Astrocyte (in vitro differentiated cells and primary cell): ENCODE results near the gene MYO1A.

Experiments
- EZH2 ChIP-seq: IDR thresholded peaks from 2 replicates; pipeline ENCODE4 v1.6.1; 2012; ENCODE audit warnings: mild to moderate bottlenecking, low read length, inconsistent platforms; ENCODE audit not compliant: insufficient read depth
- TF ChIP-seq, protein P1 (sequence below): IDR thresholded peaks from 2 replicates; pipeline ENCODE4 v1.5.1; 2011; ENCODE audit warnings: low read depth, mild to moderate bottlenecking, inconsistent platforms, low read length, moderate library complexity; ENCODE audit not compliant: insufficient read depth

DNA sequence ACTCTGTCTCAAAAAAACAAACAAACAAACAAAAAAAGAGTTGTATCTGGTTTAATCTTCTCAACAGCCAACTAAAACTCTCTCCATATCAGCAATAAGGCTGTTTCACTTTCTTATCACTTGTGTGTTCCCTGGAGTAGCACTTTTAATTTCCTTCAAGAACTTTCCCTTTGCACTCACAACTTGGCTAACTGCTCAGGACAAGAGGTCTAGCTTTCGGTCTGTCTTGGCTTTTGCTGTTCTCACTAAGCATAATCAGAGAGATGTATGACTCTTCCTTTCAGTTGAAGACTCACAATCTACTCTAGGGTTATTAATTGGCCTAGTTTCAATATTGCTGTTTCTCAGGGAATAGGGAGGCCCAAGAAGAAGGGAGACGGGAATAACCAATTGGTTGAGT, 16.3 kb upstream of the MYO1A start:
- TF ChIP-seq, protein P1, sequence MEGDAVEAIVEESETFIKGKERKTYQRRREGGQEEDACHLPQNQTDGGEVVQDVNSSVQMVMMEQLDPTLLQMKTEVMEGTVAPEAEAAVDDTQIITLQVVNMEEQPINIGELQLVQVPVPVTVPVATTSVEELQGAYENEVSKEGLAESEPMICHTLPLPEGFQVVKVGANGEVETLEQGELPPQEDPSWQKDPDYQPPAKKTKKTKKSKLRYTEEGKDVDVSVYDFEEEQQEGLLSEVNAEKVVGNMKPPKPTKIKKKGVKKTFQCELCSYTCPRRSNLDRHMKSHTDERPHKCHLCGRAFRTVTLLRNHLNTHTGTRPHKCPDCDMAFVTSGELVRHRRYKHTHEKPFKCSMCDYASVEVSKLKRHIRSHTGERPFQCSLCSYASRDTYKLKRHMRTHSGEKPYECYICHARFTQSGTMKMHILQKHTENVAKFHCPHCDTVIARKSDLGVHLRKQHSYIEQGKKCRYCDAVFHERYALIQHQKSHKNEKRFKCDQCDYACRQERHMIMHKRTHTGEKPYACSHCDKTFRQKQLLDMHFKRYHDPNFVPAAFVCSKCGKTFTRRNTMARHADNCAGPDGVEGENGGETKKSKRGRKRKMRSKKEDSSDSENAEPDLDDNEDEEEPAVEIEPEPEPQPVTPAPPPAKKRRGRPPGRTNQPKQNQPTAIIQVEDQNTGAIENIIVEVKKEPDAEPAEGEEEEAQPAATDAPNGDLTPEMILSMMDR, result no peak
- TF ChIP-seq EZH2, result no peak
